ENCODE results near the gene PAPOLG.

Gene PAPOLG

DNA sequence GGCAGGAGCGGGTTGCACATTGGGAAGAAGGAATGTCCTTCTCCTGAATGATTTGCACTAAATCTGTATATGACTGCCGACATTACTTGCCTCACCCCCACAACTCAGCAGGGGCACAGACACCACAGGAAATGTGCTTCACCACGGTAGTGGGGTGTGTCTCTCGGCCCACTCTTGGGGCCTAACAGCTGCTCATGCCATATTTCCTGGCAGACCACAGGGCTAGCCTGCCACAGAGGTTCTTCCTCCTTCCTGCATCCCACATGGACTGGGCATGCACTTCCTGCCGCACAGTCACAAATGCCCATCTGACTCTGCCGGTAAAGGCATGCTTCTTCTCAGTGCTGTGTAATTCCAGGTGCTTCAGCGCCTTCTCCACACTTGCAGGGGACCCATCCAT is 10.3 kb upstream of the PAPOLG start:
- Mint-ChIP-seq H3K27ac (no peak overlapping the region), H3K4me3 (no peak overlapping the region), H3K9me3 (no peaks in the 10 kb centered on the region), H3K36me3 (no peaks in the 10 kb centered on the region), H3K27me3 (no peaks in the 10 kb centered on the region), H3K4me1 (peaks cover 16% of the 10 kb centered on the region)

DNA sequence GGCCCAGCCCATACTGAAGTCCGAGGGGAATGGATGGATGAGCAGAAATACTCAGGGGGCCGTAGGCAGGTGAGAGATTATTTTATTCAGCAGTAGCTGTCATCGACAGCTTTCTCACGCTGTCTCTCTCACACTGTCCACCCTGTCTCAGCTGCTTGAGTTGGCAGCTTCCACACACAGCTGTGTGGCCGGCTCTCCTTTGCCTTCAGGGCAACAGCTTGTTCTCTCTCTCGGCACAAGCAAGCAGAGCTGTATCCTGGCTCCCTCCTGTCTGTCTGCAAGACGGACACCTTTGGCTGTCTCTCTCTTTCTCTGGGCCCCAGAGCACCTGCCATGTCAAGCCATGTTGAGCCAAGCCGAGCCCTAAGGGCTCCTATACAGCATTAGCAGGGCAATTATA is 9.8 kb upstream of the PAPOLG start:
- no peak overlapping the region for H3K4me3 Mint-ChIP-seq

DNA sequence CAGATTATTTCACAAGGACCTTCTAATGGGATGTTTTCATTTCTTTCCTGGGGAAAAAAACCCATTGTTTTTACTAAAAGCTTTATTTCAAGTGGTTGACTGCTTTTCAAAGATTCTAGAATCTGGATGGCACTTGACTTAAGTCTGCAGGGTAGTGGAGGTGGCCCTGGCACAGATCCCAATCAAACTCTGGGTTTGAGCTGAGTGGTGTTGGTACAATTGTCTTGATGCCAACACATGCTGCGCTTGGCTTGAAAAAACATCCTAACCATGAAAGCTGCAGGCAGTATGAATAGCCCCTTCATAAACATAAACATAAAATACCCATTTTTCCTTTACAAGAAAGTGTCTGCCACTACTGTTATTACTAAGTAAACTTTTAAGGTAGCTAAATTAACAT is 3.6 kb downstream of the PAPOLG start:
- H3K36me3 Mint-ChIP-seq: peaks cover 19% of the 10 kb centered on the region

More for the DNA sequence above, 9.8 kb upstream of the PAPOLG start:
- H3K36me3 Mint-ChIP-seq: no peaks in the 10 kb centered on the region
- no peaks in the 10 kb centered on the region for H3K9me3 Mint-ChIP-seq
- H3K4me1 Mint-ChIP-seq: peaks cover 16% of the 10 kb centered on the region
- no peaks in the 10 kb centered on the region for H3K27me3 Mint-ChIP-seq
- no peak overlapping the region for H3K27ac Mint-ChIP-seq

DNA sequence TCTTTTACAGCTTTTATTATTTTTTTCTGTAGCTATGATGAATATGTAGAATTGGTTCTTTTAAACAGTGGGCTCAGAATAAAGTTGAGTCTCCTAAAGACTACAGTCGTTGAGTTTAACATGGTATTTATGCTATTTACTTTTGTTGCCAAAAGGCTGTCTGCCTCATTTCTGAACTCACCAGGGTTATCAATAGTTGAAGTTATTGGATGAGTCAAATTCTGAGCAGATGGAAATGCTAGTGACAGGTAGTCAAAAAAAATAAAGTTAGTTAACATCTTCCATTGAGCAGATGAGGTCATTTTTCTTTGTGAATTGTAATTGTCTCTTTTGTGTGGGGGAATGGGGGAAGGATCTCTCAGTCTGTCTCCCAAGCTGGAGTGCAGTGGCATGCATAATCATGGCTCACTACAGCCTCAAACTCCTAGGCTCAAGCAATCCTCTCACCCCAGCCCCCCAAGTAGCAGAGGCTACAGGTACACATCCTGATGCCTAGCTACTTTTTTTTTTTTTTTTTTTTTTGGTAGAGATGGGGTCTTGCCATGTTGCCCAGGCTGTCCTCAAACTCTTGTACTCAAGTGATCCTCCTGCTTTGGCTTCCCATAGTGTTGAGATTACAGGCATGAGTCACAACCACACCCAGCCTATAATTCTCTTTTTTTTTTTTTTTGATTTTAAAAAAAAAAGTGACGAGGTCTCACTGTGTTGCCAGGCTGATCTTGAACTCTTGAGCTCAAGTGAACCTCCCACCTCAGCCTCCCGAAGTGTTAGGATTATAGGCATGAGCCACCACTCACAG is 8.9 kb downstream of the PAPOLG start:
- H3K9me3 Mint-ChIP-seq: no peaks in the 10 kb centered on the region
- no peak overlapping the region for H3K27ac Mint-ChIP-seq
- peaks cover 34% of the 10 kb centered on the region for H3K36me3 Mint-ChIP-seq
- no peak overlapping the region for H3K4me3 Mint-ChIP-seq
- peaks cover 50% of the 10 kb centered on the region for H3K4me1 Mint-ChIP-seq
- H3K27me3 Mint-ChIP-seq: no peaks in the 10 kb centered on the region

More for the DNA sequence above, 3.6 kb downstream of the PAPOLG start:
- peaks cover 53% of the 10 kb centered on the region for H3K4me1 Mint-ChIP-seq
- no peaks in the 10 kb centered on the region for H3K27me3 Mint-ChIP-seq
- no peak overlapping the region for H3K27ac Mint-ChIP-seq
- H3K4me3 Mint-ChIP-seq: no peak overlapping the region
- H3K9me3 Mint-ChIP-seq: no peaks in the 10 kb centered on the region

DNA sequence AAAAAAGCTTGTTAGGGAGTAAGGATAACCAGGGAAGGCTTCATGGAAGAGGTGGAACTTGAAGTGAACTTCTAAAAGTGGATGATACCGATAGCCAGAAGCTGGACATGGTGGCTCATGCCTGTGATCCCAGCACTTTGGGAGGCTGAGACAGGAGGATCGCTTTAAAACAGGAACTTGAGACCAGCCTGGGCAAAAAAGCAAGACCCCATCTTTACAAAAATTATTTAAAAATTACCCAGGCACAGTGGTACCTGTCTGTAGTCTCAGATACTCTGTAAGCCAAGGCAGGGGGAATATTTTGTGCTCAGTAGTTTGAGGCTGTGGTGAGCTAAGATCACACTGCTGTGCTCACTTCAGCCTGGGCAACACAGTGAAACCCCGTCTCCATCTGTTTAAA is 10.2 kb downstream of the PAPOLG start:
- peaks cover 30% of the 10 kb centered on the region for H3K36me3 Mint-ChIP-seq
- no peaks in the 10 kb centered on the region for H3K9me3 Mint-ChIP-seq
- H3K4me1 Mint-ChIP-seq: peaks cover 40% of the 10 kb centered on the region
- H3K27ac Mint-ChIP-seq: no peak overlapping the region
- no peak overlapping the region for H3K4me3 Mint-ChIP-seq
- H3K27me3 Mint-ChIP-seq: no peaks in the 10 kb centered on the region

DNA sequence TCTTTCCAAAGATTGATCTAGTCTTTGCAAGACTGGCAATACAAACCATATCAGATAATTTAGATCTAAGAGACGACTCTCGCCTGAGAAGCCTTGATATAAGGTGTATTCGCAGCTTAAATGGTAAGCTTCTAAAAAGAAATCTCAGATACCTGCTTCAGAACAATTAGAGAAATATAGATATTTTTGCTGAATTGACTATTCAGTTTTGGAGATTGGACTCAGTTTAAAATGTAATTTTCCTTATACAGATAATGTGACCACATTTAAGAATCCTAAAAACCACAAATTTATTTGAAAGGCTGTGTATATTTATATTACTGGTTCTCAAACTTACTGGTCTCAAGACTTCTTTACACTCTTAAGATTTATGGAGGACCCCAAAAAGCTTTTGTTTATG is 15.4 kb downstream of the PAPOLG start:
- no peaks in the 10 kb centered on the region for H3K9me3 Mint-ChIP-seq
- H3K27me3 Mint-ChIP-seq: no peaks in the 10 kb centered on the region
- peaks cover 31% of the 10 kb centered on the region for H3K36me3 Mint-ChIP-seq
- peaks cover 23% of the 10 kb centered on the region for H3K4me1 Mint-ChIP-seq
- H3K27ac Mint-ChIP-seq: no peak overlapping the region
- no peak overlapping the region for H3K4me3 Mint-ChIP-seq

DNA sequence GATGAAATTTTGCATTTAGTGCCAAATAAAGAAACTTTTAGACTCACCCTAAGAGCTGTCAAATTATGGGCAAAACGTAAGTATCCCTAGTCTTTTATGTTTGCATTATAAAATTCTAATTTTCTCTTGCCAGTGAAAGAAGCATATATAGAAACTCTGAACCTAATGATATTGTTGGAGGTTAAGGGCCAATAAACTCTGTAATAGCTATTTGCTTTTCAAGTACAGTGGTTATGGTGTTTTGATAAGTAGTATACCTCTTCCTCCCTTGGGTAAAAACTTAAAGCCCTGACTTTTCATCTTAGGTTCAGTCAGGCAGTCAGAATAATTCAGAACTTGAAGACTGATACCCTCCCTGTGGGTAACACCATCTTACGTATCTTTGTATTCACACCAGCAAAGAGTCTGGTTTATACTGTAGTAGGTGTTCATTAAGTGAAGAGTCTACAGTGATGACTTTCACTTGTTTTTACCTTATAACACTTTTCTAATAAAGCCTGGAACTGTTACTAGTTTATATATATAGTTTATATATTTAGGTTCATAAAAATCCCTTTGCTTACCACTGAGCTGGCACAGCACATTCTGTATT is 19.1 kb downstream of the PAPOLG start:
- Mint-ChIP-seq H3K9me3 (no peaks in the 10 kb centered on the region), H3K4me3 (no peak overlapping the region), H3K27me3 (no peaks in the 10 kb centered on the region), H3K36me3 (peaks cover 21% of the 10 kb centered on the region), H3K27ac (no peak overlapping the region), H3K4me1 (peaks cover 4% of the 10 kb centered on the region)

DNA sequence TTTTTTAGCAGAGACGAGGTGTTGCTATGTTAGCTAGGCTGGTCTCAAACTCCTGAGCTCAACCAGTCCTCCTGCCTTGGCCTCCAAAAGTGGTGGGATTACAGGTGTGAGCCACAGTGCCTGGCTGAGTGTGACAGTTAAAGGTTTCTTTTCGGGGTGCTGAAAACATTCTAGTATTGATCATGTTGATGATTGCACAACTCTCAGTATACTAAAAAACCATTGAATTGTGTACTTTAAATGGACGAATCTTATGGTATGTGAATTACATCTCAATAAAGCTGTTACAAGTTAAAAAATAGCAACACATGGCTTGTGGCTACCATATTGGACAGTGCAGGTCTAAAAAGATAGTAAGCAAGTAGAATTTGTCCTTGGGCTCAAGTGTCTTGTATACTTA is 22.3 kb downstream of the PAPOLG start:
- Mint-ChIP-seq H3K4me3 (no peak overlapping the region), H3K4me1 (peaks cover under 1% of the 10 kb centered on the region), H3K27me3 (no peaks in the 10 kb centered on the region), H3K36me3 (peaks cover 17% of the 10 kb centered on the region), H3K27ac (no peak overlapping the region), H3K9me3 (no peaks in the 10 kb centered on the region)

DNA sequence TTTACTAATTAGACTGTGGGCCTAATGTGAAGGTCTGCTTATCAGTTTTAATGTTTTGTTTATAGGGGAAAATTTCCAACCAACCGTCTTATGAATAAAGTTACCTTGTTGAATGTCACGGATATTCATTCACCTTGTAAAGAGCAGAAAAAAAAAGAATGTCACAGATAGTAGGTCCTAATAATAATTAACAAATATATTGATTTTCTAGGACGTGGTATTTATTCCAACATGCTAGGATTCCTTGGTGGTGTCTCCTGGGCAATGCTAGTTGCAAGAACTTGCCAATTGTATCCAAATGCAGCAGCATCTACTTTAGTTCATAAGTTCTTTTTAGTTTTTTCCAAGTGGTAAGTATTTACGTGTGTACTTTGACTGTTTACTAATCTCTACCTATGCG is 23.4 kb downstream of the PAPOLG start:
- H3K27me3 Mint-ChIP-seq: no peaks in the 10 kb centered on the region
- H3K9me3 Mint-ChIP-seq: no peaks in the 10 kb centered on the region
- peak overlapping the region; percentile 8 for H3K27ac Mint-ChIP-seq
- H3K4me3 Mint-ChIP-seq: no peak overlapping the region
- H3K4me1 Mint-ChIP-seq: no peaks in the 10 kb centered on the region
- peaks cover 15% of the 10 kb centered on the region for H3K36me3 Mint-ChIP-seq

DNA sequence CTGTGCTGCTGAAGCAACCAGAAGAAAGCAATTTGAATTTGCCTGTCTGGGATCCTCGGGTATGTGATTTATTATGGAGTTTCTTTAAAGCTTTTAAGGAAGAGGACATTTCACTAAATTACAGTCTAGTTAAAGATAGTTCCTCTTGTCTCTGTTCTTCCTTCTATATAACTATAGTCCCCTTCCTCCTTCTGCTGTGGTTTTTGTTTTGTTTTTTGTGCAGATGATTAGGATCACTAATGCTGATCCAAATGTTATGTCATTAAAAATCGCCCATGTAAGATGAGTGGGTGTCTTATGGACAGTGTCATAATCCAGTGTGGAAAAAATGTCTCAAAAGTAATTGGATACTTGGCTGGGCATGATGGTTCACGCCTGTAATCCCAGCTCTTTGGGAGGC is 24.7 kb downstream of the PAPOLG start:
- Mint-ChIP-seq H3K4me3 (no peak overlapping the region), H3K27me3 (no peaks in the 10 kb centered on the region), H3K27ac (no peak overlapping the region), H3K4me1 (no peaks in the 10 kb centered on the region), H3K9me3 (no peaks in the 10 kb centered on the region), H3K36me3 (peaks cover 12% of the 10 kb centered on the region)

DNA sequence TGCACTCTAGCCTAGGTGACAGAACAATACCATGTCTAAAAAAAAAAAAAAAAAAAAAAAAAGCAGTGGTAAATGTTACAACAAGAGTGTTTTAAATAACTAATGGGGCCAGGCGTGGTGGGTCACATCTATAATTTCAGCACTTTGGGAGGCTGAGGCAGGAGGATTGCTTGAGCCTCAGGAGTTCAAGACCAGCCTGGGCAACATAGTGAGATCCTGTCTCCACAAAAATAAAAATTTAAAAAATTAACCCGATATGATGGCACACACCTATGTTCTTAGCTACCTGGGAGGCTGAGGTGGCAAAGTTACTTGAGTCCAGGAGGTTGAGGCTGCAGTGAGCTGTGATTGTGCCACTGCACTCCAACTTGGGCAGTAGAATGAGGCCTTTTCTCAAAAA is 37.1 kb downstream of the PAPOLG start:
- Mint-ChIP-seq H3K4me1 (peaks cover 16% of the 10 kb centered on the region), H3K27me3 (no peaks in the 10 kb centered on the region), H3K9me3 (no peaks in the 10 kb centered on the region), H3K36me3 (peaks cover 8% of the 10 kb centered on the region), H3K27ac (no peak overlapping the region), H3K4me3 (no peak overlapping the region)

DNA sequence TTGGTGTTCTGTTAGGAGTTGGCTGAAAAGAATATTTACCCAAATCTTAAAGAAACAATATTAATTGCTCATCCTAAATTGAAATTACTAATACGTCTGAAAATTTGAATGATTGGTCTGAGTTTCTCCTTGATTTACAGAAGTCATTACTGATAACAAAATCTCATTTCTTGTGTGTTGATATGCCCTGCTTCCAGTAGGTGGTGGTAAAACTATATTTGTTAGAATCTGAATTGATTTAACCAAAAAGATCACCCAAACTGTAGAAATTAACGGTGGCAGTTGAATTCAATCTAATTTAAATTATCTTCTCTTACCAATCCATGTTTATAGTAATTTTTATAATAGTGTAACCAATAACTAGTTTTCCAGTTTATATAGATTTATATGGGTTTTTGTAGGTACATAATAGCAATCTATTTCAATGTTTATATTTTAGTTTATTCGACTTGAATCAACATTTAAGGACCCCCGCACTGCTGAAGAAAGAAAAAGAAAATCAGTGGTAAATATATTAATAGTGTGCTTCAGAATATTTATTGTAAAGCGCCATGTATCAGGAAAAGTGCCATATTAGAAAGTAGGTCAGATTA is 38.3 kb downstream of the PAPOLG start:
- Mint-ChIP-seq H3K9me3 (no peaks in the 10 kb centered on the region), H3K4me3 (no peak overlapping the region), H3K4me1 (peaks cover 16% of the 10 kb centered on the region), H3K27me3 (no peaks in the 10 kb centered on the region), H3K27ac (no peak overlapping the region), H3K36me3 (peaks cover 8% of the 10 kb centered on the region)

DNA sequence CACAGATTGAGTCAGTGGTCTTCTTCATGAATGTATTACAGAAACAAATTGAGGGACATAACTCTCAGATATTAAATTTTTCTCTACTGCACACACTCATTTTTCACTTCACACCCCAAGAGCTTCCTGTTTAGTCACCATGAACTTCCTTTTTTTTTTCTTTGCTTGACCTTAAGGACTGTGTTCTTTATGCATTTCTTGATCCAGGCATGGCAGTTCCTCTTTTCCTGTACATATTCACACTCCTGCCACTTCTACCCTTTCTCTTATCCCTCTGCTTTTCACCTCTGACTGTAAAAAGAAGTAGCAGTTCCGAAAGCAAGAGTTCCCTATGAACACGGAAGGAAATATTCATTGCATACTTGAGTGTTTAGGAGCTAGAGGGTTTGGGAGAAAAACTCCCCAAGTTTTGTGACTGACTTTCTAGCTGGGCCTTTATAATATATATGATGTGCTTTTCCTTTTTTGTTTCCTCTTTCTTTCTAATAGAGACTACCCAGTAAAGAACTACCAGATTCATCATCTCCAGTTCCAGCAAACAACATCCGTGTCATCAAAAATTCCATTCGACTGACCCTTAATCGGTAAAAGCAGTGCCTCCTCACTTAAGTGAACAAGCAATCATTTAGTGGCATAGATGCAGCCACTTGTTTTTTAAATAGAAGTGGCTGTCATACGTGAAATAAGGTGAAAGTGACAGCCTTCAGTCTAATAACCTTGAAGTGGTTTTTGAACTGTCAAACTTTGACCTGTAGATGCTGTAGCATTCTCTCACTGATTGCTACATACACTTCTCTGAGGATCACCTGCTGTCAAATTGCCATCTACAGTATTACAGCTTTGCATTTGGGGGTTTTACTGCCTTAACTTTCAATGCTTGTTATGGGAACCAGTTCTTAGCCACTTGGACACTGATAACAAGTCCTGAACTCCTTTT is 40.8 kb downstream of the PAPOLG start:
- H3K36me3 Mint-ChIP-seq: peaks cover 6% of the 10 kb centered on the region
- peak overlapping the region; percentile 16 for H3K4me3 Mint-ChIP-seq
- peak overlapping the region; percentile 69 for H3K27ac Mint-ChIP-seq

DNA sequence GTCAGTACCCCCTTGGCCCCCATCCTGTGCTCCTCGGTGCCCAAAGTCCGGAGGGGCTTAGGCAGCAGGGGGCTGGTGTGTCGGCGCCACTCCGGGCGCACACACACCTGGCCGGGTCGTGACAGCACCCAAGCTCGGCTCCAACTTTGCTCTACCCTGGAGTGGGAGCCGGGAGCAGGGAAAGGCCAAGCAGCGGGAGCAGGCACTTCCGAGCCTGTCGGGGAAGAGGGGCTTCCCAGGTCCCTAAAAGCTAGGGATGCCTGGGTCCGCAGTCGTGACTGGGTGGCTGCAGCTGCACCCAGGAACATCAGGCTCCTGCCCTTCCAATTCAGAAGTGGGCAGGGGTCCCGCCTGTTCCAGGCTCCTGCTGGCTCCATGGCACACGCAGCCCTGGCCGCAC is 48.4 kb downstream of the PAPOLG start:
- H3K36me3 Mint-ChIP-seq: peaks cover 2% of the 10 kb centered on the region
- peaks cover 45% of the 10 kb centered on the region for H3K4me1 Mint-ChIP-seq
- no peak overlapping the region for H3K27ac Mint-ChIP-seq
- H3K4me3 Mint-ChIP-seq: no peak overlapping the region
- no peaks in the 10 kb centered on the region for H3K9me3 Mint-ChIP-seq
- H3K27me3 Mint-ChIP-seq: no peaks in the 10 kb centered on the region

More for the DNA sequence above, 40.8 kb downstream of the PAPOLG start:
- Mint-ChIP-seq H3K4me1 (peaks cover 16% of the 10 kb centered on the region), H3K9me3 (no peaks in the 10 kb centered on the region), H3K27me3 (no peaks in the 10 kb centered on the region)

DNA sequence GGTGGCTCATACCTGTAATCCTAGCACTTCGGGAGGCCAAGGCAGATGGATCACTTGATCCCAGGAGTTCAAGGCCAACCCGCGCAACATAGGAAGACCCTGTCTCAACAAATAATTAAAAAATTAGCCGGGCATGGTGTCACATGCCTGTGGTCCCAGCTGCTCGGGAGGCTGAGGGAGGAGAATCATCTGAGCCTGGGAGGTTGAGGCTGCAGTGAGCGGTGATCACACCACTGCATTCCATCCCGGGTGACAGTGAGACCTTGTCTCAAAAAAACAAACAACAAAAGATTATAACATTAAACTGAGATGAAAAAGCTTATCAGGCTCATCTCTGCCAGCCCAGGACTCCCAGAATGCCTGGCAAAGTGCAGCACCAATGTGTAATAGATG is 50.5 kb downstream of the PAPOLG start:
- peaks cover 55% of the 10 kb centered on the region for H3K4me1 Mint-ChIP-seq
- peak overlapping the region; percentile 53 for H3K4me3 Mint-ChIP-seq
- H3K27ac Mint-ChIP-seq: peak overlapping the region; percentile 93
- H3K36me3 Mint-ChIP-seq: peaks cover 2% of the 10 kb centered on the region
- H3K27me3 Mint-ChIP-seq: no peaks in the 10 kb centered on the region
- no peaks in the 10 kb centered on the region for H3K9me3 Mint-ChIP-seq
